HG03571 (cell line): ENCODE measurements around the gene BRK1.
"Not testable (repeated sequence)": the region's sequence is repeated elsewhere in the genome, so short reads cannot be mapped to it uniquely, and the experiment has no call there.

Experiments
- ATAC-seq: cut with Tn5 transposase; IDR thresholded peaks from one replicate; pipeline ENCODE4 v1.9.1; 2021; ENCODE audit not compliant: unreplicated experiment

The BRK1 gene

GRCh38 chr3:10115326-10116137, at the start of gene BRK1:
Gene BRK1 (plus strand): TSS chr3:10115675. CDS start chr3:10115702, 27 bp downstream.
- ATAC-seq = peak; percentile 94

GRCh38 chr3:10070077-10070476, 45.4 kb upstream of the BRK1 start:
- ATAC-seq = not testable (repeated sequence)

- ATAC-seq = no peak
Observed at GRCh38 chr3:10074666-10075065, 40.8 kb upstream of the BRK1 start.

- no peak for ATAC-seq
Observed at GRCh38 chr3:10081871-10082270, 33.6 kb upstream of the BRK1 start.

GRCh38 chr3:10085738-10086137, 29.7 kb upstream of the BRK1 start:
- no peak for ATAC-seq

- no peak for ATAC-seq
Observed at GRCh38 chr3:10088256-10088655, 27.2 kb upstream of the BRK1 start.

- no peak for ATAC-seq
Observed at GRCh38 chr3:10090179-10090578, 25.3 kb upstream of the BRK1 start.

- ATAC-seq = not testable (repeated sequence)
Observed at GRCh38 chr3:10090774-10091173, 24.7 kb upstream of the BRK1 start.

GRCh38 chr3:10091387-10091786, 24.1 kb upstream of the BRK1 start:
- ATAC-seq = not testable (repeated sequence)

- ATAC-seq = no peak
Observed at GRCh38 chr3:10093678-10094077, 21.8 kb upstream of the BRK1 start.

- no peak for ATAC-seq
Observed at GRCh38 chr3:10099041-10099440, 16.4 kb upstream of the BRK1 start.

GRCh38 chr3:10106919-10107318, 8.6 kb upstream of the BRK1 start:
- no peak for ATAC-seq

- ATAC-seq = no peak
Observed at GRCh38 chr3:10108091-10108490, 7.4 kb upstream of the BRK1 start, which contains the start of gene FANCD2OS. Gene FANCD2OS (minus strand): TSS chr3:10108255. CDS start chr3:10104774, 3,481 bp downstream.

GRCh38 chr3:10116138-10116460, 624 bp downstream of the BRK1 start:
- ATAC-seq = no peak

- ATAC-seq = no peak
Observed at GRCh38 chr3:10116928-10117327, 1.5 kb downstream of the BRK1 start.

GRCh38 chr3:10119376-10119775, 3.9 kb downstream of the BRK1 start:
- ATAC-seq = no peak

GRCh38 chr3:10121064-10121463, 5.6 kb downstream of the BRK1 start:
- ATAC-seq = no peak

GRCh38 chr3:10122724-10123123, 7.2 kb downstream of the BRK1 start:
- no peak for ATAC-seq

- ATAC-seq = not testable (repeated sequence)
Observed at GRCh38 chr3:10135872-10136271, 20.4 kb downstream of the BRK1 start.

- no peak for ATAC-seq
Observed at GRCh38 chr3:10136426-10137005, 21.0 kb downstream of the BRK1 start.

- ATAC-seq = no peak
Observed at GRCh38 chr3:10137178-10137577, 21.7 kb downstream of the BRK1 start.

GRCh38 chr3:10140996-10141546, 25.6 kb downstream of the BRK1 start:
- no peak for ATAC-seq
